Right atrium auricular region (tissue), 2 donors: ENCODE results near the gene XYLB. TPM values are rescaled to one million over a fixed set of nuclear protein-coding genes. Genes with fewer than 3 reads are reported as not detected.
"Not testable (repeated sequence)": the region's sequence is repeated elsewhere in the genome, so short reads cannot be mapped to it uniquely, and the experiment has no call there.

ENCODE experiments used
- DNase-seq: peaks from one replicate; pipeline ENCODE4 v3.0.0-alpha.2; 2019; ENCODE audit warnings: low spot score
- H3K27ac ChIP-seq, 2 donors: fragments of 200-600 bp; sonication (generic); 1 replicate in 1 of 2; 2 replicates in 1 of 2; pipeline ENCODE4 v1.5.1; 2016 to 2019
- H3K27me3 ChIP-seq, 2 donors: fragments of 200-600 bp; sonication (generic); one replicate each; pipeline versions ENCODE4 v1.5.1 to v1.6.0; 2017 to 2019
- H3K36me3 ChIP-seq: fragments of 200-600 bp; sonication (generic); one replicate; pipeline ENCODE4 v1.5.1; 2016
- H3K4me1 ChIP-seq, 2 donors: fragments of 200-600 bp; sonication (generic); one replicate each; pipeline versions ENCODE4 v1.5.1 to v1.6.0; 2017 to 2019
- H3K4me3 ChIP-seq, 2 donors: fragments of 200-600 bp; sonication (generic); 1 replicate in 1 of 2; 2 replicates in 1 of 2; pipeline ENCODE4 v1.5.1; 2017 to 2019; ENCODE audit warnings: mild to moderate bottlenecking in 1 of 2, moderate library complexity in 1 of 2
- H3K9me3 ChIP-seq, 2 donors: fragments of 200-600 bp; sonication (generic); one replicate each; pipeline ENCODE4 v1.5.1; 2019
- total RNA-seq, 2 donors: library from RNA; depleted of rRNA; stranded (reverse); fragments of >200 nt; gene quantifications; one replicate each; pipeline ENCODE4 v1.1.0, GENCODE V29; 2016
- TF ChIP-seq, protein P1 (sequence below), 2 donors: fragments of 200-600 bp; sonication (generic); IDR thresholded peaks; one replicate each; pipeline ENCODE4 v1.5.1; 2019; ENCODE audit warnings: antibody characterized with exemption in 2 of 2

XYLB gene
- total RNA-seq, 2 donors from 2014 or later: 0.70 to 0.79 TPM

DNA sequence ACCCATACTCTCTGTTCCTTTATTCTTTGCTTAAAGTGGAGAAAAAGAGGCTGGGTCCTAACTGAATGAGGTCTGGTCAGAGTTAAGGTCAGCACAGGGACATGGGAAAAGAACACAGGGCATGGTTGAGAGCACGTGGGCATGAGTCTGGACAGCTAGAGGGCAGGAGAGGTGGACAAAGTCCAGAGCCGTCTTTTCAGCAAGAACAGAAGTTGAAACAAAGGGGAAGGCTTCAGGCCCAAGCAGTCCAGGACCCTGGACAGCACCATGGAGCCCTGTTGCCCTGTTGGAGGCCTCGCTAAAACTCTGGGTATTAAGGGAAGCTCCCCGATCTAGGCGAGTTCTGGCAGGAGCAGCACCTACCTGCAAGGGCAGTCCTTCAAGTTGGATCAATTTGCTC, 50.7 kb downstream of the XYLB start:
- DNase-seq: peak; percentile 28
- H3K4me1 ChIP-seq: no peaks in the 10 kb centered on the region
- H3K27ac ChIP-seq: no peak overlapping the region
- TF ChIP-seq, protein P1, sequence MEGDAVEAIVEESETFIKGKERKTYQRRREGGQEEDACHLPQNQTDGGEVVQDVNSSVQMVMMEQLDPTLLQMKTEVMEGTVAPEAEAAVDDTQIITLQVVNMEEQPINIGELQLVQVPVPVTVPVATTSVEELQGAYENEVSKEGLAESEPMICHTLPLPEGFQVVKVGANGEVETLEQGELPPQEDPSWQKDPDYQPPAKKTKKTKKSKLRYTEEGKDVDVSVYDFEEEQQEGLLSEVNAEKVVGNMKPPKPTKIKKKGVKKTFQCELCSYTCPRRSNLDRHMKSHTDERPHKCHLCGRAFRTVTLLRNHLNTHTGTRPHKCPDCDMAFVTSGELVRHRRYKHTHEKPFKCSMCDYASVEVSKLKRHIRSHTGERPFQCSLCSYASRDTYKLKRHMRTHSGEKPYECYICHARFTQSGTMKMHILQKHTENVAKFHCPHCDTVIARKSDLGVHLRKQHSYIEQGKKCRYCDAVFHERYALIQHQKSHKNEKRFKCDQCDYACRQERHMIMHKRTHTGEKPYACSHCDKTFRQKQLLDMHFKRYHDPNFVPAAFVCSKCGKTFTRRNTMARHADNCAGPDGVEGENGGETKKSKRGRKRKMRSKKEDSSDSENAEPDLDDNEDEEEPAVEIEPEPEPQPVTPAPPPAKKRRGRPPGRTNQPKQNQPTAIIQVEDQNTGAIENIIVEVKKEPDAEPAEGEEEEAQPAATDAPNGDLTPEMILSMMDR (IDR thresholded peaks at IDR 0.05): no peak
- H3K9me3 ChIP-seq: no peaks in the 10 kb centered on the region
- no peak overlapping the region for H3K4me3 ChIP-seq
- no peaks in the 10 kb centered on the region for H3K27me3 ChIP-seq
- H3K36me3 ChIP-seq: no peaks in the 10 kb centered on the region

DNA sequence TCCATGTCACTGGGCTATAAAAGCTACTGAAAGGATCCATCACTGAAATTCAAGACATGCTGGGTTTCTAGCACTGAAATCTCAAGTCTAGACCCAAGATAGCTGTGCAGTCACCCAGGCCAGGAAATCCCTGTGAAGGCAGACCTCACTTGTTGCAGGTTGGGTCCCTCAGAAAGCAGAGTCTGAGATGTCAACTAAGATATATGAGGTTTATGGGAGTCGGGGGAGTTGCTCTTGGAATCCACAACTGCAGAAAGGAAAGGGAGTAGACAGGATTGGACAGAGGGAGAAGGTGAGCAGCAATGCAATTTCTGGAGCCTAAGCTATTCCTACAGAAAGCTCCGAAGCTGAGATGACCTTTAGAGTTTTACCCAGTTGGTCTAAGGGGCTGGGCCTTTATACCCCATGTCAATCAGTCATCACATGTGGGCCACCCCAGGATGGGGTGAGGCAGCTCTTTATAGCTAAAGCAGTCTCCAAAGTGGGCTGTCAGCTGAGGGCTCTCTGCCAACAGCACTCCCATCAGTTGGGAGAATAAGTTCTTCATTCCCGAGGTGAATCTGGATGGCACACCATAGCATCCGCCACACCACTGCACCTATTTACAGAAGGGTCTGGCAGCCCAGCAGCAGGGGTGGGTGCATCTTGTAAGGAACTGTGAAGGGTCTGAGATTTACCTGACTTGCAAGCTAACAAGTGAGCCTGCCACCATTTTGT, 54.8 kb downstream of the XYLB start:
- no peak overlapping the region for H3K4me3 ChIP-seq
- TF ChIP-seq, protein P1 (IDR thresholded peaks at IDR 0.05): no peak
- no peaks in the 10 kb centered on the region for H3K36me3 ChIP-seq
- H3K4me1 ChIP-seq: no peaks in the 10 kb centered on the region
- DNase-seq: no peak
- no peaks in the 10 kb centered on the region for H3K27me3 ChIP-seq
- H3K9me3 ChIP-seq: no peaks in the 10 kb centered on the region
- H3K27ac ChIP-seq: no peak overlapping the region

DNA sequence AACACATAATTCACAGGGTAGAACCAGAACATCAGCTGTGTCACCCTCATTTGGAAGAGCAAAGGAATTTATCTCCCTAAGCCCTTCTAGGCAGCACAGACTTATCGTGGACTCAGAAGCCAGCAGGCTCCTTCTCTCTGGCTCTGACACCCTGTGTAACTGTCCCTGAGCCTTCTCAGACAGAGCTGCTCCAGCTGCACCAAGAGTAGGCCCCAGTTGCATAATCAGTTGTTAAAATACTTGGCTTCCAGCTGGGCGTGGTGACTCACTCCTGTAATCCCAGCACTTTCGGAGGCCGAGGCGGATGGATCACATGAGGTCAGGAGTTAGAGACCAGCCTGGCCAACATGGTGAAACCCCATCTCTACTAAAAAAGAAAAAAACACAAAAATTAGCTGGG, 57.7 kb downstream of the XYLB start:
- Histone ChIP-seq H3K27ac (no peak overlapping the region), H3K4me3 (no peak overlapping the region)

DNA sequence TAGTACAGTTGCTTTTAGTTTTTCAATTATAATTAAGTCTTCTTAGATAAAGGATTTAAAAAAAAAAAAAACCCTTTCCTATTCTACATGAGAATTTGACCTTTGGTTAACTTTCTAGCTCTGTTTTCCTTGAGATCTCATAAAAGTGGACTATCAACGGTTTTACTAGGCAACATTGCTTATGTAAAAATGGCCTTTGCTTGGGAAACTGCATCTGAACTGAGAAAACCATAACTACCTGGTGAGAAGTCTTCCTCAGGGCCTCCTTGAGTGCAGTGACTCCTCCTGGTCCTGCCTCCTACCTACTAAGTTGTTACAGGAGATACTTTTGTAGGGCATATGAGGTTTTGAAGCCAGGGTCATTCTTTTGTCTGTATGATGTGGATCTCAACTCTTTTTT, 65.0 kb downstream of the XYLB start:
- Histone ChIP-seq H3K27ac (no peak overlapping the region), H3K4me1 (no peaks in the 10 kb centered on the region), H3K4me3 (no peak overlapping the region), H3K27me3 (no peaks in the 10 kb centered on the region), H3K36me3 (no peaks in the 10 kb centered on the region), H3K9me3 (no peaks in the 10 kb centered on the region)
- TF ChIP-seq, protein P1 (IDR thresholded peaks at IDR 0.05): no peak
- DNase-seq: no peak

More for the DNA sequence above, 57.7 kb downstream of the XYLB start:
- Histone ChIP-seq H3K36me3 (no peaks in the 10 kb centered on the region), H3K4me1 (no peaks in the 10 kb centered on the region), H3K27me3 (no peaks in the 10 kb centered on the region), H3K9me3 (no peaks in the 10 kb centered on the region)
- peak; percentile 70 for DNase-seq
- TF ChIP-seq, protein P1 (IDR thresholded peaks at IDR 0.05): no peak

DNA sequence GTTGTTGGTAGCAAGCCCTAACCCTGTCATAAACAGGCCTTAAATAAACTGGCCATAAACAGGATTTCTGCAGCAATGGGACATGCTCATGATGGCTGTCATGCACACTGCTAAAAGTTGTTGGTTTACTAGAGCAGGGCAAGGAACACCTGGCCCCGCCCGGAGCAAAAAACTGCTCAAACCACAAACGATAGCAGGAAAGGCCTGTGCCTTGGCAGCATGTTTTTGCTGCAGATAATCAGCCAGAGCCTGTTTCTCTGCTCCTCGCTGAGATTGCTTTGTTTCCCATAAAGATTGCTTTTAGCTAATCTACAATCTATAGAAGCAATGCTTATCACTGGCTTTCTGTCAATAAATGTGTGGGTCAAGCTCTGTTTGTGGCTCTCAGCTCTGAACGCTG, 74.2 kb downstream of the XYLB start:
- H3K27me3 ChIP-seq, H3K27ac ChIP-seq, H3K9me3 ChIP-seq, H3K36me3 ChIP-seq, H3K4me3 ChIP-seq, DNase-seq, H3K4me1 ChIP-seq: not testable (repeated sequence)

DNA sequence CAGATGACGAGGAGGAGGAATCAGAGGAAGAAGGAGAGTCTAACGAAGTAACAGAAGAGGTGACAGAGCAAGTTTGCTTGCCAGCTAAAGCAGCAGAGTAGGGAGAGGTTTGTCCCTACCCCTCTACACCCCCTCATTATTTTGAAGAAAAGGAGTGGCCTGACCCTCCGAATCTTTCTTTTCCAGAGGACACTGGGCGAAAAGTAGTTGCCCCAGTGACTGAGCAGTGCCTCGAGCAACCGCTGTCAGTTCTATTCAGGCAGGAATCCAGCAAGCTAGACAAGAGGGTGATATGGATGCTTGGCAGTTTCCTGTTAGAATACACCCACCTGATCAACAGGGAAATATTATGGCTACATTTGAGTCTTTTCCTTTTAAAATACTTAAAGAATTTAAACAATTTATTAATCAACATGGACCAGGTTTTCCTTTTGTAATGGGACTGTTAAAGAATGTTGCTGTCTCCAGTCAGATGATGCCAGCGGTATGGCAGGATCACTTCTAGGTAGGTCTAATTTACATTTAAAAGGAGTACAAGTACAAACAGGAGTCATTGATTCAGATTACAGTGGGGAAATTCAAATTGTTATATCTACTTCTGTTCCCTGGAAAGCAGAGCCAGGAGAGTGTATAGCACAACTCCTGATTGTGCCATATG, 75.2 kb downstream of the XYLB start:
- Histone ChIP-seq H3K36me3 (no peaks in the 10 kb centered on the region), H3K9me3 (no peaks in the 10 kb centered on the region), H3K27ac (no peak overlapping the region), H3K27me3 (no peaks in the 10 kb centered on the region), H3K4me3 (no peak overlapping the region), H3K4me1 (no peaks in the 10 kb centered on the region)
- no peak for DNase-seq
- TF ChIP-seq, protein P1 (IDR thresholded peaks at IDR 0.05): no peak

DNA sequence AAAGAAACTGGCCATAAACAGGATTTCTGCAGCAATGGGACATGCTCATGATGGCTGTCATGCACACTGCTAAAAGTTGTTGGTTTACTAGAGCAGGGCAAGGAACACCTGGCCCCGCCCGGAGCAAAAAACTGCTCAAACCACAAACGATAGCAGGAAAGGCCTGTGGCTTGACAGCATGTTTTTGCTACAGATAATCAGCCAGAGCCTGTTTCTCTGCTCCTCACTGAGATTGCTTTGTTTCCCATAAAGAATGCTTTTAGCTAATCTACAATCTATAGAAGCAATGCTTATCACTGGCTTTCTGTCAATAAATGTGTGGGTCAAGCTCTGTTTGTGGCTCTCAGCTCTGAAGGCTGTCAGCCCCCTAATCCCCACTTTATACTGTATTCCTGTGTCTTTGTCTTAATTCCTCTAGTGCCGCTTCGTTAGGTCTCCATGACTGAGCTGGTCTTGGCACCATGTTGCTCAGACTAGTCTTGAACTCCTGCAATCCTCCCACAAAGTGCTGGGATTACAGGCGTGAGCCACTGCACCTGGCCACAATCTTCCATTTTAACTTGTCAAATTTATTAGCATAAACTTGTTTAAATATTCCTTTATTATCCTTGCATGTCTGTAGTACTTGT, 80.3 kb downstream of the XYLB start:
- not testable (repeated sequence) for H3K9me3 ChIP-seq, H3K27me3 ChIP-seq, H3K27ac ChIP-seq, DNase-seq, H3K4me3 ChIP-seq, H3K36me3 ChIP-seq, H3K4me1 ChIP-seq

DNA sequence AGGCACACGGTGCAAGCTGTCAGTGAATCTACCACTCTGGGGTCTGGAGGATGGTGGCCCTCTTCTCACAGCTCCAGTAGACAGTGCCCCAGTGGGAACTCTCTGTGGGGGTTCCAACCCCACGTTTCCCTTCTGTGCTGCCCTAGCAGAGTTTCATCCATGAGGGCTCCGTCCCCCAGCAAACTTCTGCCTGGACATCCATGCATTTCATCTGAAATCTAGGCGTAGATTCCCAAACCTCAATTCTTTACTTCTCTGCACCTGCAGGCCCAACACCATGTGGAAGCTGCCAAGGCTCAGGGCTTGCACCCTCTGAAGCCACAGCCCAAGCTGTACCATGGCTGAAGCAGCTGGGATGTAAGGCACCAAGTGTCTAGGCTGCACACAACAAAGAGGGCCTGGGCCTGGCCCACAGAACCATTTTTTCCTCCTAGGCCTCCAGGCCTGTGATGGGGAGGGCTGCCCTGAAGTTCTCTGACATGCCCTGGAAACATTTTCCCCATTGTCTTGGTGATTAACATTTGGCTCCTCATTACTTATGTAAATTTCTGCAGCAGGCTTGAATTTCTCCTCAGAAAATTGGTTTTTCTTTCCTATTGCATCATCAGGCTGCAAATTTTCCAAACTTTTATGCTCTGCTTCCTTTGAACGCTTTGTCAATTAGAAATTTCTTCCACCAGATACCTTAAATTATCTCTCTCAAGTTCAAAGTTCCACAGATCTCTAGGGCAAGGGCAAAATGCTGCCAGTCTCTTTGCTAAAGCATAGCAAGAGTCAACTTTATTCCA, 86.5 kb downstream of the XYLB start:
- DNase-seq, H3K4me1 ChIP-seq, H3K27me3 ChIP-seq, H3K36me3 ChIP-seq, H3K27ac ChIP-seq, H3K4me3 ChIP-seq: not testable (repeated sequence)
- peaks cover 12 to 18% of the 10 kb centered on the region in 2 donors for H3K9me3 ChIP-seq
